HG02642 (cell line): ENCODE results near the gene HCFC1R1.

Experiments
- ATAC-seq: cut with Tn5 transposase; IDR thresholded peaks from one replicate; pipeline ENCODE4 v1.9.1; 2021; ENCODE audit warnings: mild to moderate bottlenecking; ENCODE audit not compliant: unreplicated experiment, poor library complexity

The HCFC1R1 gene

GRCh38 chr16:3035972-3036725 is 12.4 kb upstream of the HCFC1R1 start:
- no peak for ATAC-seq

- ATAC-seq: no peak
Measured at GRCh38 chr16:3035289-3035971, 11.7 kb upstream of the HCFC1R1 start.

- ATAC-seq: no peak
Measured at GRCh38 chr16:3032624-3033023, 8.9 kb upstream of the HCFC1R1 start.

DNA sequence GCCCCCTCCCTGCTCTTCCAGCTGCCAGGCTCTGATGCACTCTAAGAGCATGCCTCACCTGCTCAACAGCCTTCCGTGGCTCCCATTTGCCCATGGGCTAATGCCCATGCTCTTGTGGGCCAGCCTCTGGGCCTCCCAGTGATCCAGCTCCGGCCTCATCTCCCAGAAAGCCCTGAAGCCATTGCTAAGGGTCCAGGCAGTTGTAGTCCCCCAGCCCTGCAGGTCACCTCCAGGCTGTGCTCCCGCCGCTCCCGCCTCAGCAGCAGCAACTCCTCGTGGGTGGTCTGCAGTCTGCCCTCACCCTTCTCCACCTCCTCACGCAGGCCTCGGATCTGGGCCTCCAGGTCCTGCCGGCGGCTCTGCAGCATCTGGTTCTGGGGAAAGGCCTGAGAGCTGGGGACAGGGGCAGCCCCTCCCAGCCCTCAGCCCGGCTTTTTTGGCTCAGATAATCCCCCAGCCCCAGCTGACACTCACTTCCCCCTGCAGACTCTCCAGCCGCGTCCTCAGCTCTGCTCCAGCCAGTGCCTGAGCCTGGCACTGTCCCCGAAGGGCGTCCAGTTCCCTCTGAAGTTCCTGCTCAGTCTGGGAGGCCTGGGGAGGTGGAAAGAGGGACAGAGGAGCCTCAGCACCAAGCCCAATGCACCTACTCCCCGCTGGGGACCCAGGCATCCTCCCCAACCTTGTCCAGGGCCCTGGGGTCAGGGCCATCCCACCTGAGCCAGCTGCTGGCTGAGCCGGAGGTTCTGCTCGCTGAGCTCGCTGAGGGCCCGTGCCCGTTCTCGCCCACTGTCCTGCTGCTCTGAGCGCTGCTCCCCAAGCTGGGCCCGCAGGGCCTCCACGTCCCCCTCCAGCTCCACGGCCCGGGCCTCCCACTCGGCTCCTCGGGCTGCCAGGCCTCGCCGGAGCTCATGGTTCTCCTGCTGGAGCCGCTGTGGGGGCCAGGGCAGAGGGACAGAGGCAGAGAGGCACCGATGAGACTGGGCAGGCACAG is 6.8 kb upstream of the HCFC1R1 start:
- no peak for ATAC-seq

- ATAC-seq: no peak
Measured at GRCh38 chr16:3029491-3030221, 5.9 kb upstream of the HCFC1R1 start.

DNA sequence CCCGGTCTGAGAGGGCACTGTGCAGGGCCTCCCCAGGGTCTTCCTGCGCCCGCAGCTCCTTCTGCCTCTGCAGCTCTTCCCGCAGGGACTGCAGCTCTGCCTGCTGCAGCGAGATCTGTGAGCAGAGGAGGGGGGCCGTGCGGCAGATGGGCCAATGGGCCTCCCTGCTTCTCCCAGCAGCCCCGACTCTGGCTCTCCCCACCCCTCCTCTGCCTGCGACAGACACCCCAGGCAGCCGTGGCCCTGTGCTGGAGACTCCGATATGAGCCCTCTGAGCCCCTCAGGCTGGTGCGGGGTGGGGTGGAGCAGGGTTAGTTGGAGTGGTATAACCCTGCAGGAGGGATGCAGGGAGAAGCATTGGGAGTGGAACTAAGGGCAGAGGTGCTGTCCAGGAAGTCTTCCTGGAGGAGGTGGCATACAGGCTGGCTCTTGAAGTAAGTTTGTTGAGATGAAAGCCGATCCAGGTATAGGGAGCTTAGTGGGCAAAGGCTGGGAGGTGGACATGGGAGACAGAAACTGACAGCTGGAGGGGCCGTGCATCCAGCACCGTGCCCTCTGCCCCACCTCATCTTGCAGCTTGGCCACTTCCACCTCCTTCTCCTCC is 5.1 kb upstream of the HCFC1R1 start:
- no peak for ATAC-seq

DNA sequence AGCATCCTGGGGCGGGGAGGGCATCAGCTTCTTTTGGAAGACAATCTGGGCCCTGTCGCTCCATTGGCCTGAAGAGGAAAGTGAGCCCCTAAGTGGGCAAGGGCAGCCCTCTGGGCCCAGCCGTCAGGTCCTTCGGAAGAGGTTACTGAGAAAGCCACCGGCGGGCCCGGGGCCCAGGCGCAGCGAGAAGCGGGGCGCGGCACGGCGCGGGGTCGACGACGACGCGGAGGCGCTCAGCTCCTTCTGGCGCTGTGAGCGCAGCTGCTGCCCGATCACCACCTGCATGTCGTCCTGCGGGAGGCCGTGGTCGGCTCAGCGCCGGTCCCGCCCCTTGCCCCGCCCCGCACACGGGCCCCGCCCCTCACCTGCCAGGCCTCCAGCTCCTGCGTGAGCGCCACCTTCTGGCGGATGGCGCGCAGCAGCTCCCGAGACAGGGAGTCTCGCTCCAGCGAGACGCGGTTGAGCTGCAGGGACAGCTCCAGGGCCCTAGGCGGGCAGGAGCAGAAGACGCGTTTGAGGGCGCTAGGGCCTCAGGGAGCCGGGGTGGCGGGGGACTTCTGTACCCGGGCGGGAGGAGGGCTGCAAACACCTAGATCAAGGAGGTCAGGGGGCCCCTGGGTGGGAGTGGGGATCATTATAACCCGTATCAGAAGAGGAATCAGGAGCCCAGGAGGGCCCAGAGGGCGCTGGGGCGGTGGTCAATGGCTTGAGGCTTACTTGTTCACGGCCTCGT is 4.4 kb upstream of the HCFC1R1 start:
- no peak for ATAC-seq

- ATAC-seq: no peak
Measured at GRCh38 chr16:3027489-3027795, 3.7 kb upstream of the HCFC1R1 start.

DNA sequence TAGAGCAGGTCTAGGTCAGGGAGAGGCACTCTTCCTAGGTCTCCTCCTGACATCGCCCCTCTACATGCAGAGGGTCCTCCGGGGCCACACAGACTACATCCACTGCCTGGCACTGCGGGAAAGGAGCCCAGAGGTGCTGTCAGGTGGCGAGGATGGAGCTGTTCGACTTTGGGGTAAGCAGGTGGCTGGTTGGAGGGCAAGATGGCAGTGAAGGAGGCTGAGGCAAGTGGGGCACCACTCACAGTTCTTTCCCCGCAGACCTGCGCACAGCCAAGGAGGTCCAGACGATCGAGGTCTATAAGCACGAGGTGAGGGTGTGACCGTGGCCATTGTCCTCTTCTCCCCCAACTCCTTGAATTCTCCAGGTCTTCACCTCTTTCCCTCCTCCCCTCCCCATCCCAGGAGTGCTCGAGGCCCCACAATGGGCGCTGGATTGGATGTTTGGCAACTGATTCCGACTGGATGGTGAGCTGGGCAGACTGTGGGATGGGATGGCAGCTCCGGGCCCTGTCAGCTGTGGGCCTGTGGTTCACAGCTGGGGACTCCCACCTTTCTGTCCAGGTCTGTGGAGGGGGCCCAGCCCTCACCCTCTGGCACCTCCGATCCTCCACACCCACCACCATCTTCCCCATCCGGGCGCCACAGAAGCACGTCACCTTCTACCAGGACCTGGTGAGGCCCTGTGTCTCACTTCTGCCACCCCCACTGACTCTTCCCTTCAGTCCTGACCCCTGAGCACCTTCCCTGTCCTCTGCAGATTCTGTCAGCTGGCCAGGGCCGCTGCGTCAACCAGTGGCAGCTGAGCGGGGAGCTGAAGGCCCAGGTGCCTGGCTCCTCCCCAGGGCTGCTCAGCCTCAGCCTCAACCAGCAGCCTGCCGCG is 3.1 kb upstream of the HCFC1R1 start:
- ATAC-seq: no peak

- no peak for ATAC-seq
Measured at GRCh38 chr16:3026003-3026378, 2.2 kb upstream of the HCFC1R1 start.

DNA sequence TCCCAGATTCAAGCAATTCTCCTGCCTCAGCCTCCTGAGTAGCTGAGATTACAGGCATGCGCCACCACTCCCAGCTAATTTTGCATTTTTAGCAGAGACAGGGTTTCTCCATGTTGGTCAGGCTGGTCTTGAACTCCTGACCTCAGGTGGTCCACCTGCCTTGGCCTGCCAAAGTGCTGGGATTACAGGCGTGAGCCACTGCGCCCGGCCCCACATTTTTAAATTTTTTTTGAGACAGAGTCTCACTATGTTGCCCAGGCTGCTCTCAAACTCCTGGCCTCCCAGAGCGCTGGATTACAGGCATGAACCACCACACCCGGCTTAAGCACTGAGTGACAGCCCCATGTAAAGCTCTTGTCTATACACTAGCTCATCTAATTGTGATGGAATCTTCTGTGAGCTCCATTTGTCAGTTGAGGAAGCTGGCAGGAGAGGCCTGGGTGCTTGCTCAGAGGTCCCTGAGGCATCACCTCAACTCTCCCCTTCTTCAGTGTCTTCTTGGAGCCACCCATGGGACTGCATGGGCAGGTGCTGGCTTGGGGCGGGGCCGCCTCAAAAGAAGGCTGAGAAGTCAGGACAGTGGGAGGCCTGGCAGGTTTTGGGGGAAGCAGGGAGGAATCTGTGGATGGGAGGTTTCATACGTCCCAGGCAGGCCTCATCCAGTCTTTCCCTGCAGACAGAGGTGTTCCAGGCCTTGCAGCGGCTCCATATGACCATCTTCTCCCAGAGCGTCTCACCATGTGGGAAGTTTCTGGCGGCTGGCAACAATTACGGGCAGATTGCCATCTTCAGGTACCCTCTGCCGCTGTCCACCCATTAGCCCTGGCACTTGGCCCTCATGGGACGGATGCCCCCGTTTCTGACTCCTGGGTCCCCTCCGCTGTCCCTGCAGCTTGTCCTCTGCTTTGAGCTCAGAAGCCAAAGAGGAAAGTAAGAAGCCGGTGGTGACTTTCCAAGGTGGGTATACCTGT is 1.6 kb upstream of the HCFC1R1 start:
- ATAC-seq: no peak

GRCh38 chr16:3023415-3023668 is 400 bp downstream of the HCFC1R1 start:
- peak; percentile 1 for ATAC-seq

DNA sequence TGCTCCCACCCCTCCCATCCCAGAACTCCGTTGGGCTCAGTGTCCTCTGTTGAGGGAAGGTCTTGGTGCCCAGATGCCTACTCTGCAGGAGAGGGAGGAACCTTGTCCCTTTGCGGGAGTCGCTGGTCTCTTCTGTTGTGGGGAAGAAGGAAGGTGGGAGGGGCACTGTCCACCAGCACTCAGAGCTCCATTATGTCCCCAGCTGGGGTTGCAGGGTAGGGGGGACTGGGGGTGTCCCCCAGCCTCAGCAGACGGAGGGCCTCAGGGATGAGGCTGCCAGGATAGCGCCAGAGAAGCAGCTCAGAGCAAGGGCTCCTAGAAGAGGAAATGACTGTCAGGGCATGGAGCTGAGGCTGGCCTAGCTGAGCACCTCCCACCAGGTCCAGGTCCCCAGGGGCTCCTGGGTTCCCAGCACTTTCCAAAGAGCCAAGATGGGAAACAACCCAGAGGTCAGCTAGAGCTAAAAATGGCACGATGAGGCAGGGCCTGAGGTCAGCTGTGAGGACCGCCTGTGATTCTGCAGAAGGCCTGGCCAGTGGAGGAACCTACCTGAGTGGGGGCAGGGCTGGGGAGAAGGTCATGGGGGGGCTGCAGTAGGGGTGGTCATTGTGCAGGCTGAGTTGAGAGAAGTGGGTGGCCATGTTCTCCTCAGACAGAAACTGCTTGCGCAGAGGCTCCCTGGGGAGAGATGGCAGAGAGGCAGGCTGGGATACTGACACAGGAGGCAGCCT is 893 bp downstream of the HCFC1R1 start:
- ATAC-seq: no peak

- ATAC-seq: no peak
Measured at GRCh38 chr16:3022208-3022683, 1.5 kb downstream of the HCFC1R1 start.

- no peak for ATAC-seq
Measured at GRCh38 chr16:3021449-3022207, 2.1 kb downstream of the HCFC1R1 start.
